Dendritic cell treated with granulocyte-macrophage colony-stimulating factor and Interleukin-4, amounts not matched to agents 40 ng/mL and 50 ng/mL, for 4 days (primary cell): ENCODE measurements around the gene SYNE1.
"Not testable (repeated sequence)": the region's sequence is repeated elsewhere in the genome, so short reads cannot be mapped to it uniquely, and the experiment has no call there.

Experiments
- H3K27ac Mint-ChIP-seq: one replicate; pipeline ENCODE4 v1.8.0; 2022; ENCODE audit warnings: mild to moderate bottlenecking, mixed read lengths
- H3K27me3 Mint-ChIP-seq: one replicate; pipeline ENCODE4 v1.8.0; 2022; ENCODE audit warnings: mild to moderate bottlenecking, mixed read lengths
- H3K36me3 Mint-ChIP-seq: one replicate; pipeline ENCODE4 v1.8.0; 2022; ENCODE audit warnings: low read depth, mixed read lengths
- H3K4me1 Mint-ChIP-seq: one replicate; pipeline ENCODE4 v1.8.0; 2022; ENCODE audit warnings: low read depth, mixed read lengths
- H3K4me3 Mint-ChIP-seq: one replicate; pipeline ENCODE4 v1.8.0; 2022; ENCODE audit warnings: mild to moderate bottlenecking, moderate library complexity, mixed read lengths
- H3K9me3 Mint-ChIP-seq: one replicate; pipeline ENCODE4 v1.8.0; 2022; ENCODE audit warnings: mixed read lengths
- intact Hi-C: fragments of 100-400 bp; cut with micrococcal nuclease; formaldehyde crosslinking; loops from one replicate; pipeline ENCODE4 v1.15.0; 2022

SYNE1 gene

DNA sequence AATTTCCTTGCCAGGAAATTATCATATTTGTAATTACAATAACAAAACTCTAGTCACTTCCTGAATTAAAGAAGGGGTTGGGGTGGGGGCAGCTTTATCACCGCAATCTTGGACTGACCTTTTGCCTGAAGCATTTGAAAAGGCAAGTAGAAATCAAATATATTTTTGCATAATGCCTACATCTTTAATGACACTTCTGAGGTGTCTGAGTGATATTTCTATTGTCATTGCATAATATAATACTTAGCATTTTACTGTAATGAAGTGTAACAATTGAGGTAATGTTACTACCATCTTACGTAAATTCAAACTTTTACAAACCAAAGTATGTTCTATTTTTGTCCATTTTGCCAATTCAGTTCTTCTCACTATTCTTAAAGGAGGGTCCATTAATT lies 65.2 kb downstream of the SYNE1 start:
- H3K4me1 Mint-ChIP-seq: peaks cover 18% of the 10 kb centered on the region
- H3K4me3 Mint-ChIP-seq: no peak overlapping the region
- H3K9me3 Mint-ChIP-seq: no peaks in the 10 kb centered on the region
- no peak overlapping the region for H3K27ac Mint-ChIP-seq
- H3K27me3 Mint-ChIP-seq: no peaks in the 10 kb centered on the region
- H3K36me3 Mint-ChIP-seq: no peaks in the 10 kb centered on the region
- intact Hi-C loops: no loop called here

DNA sequence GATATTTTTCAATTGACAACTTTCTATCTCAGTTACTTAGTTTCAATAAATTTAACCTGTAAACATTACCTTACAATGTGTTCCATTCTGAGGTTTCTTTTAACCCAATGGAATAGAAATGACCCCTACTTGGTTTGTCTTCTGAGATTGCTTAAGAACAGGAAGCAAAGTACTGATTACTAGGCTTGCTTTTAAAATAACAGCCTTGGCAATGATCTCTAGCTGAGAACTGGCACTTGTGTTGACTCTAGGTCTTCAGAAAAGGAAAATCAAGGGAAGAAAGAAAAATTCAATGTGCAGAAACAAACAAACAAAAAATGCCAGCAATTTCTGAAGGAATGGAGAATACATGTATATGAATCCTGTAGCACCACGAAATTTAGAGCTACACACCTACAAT lies 66.1 kb downstream of the SYNE1 start:
- Mint-ChIP-seq H3K36me3 (no peaks in the 10 kb centered on the region), H3K27ac (no peak overlapping the region), H3K9me3 (no peaks in the 10 kb centered on the region), H3K27me3 (no peaks in the 10 kb centered on the region), H3K4me3 (no peak overlapping the region), H3K4me1 (peaks cover 11% of the 10 kb centered on the region)
- intact Hi-C loops: no loop called here

- intact Hi-C loops: no loop called here
- peaks cover 1% of the 10 kb centered on the region for H3K27me3 Mint-ChIP-seq
- no peak overlapping the region for H3K4me3 Mint-ChIP-seq
- H3K4me1 Mint-ChIP-seq: peaks cover 4% of the 10 kb centered on the region
- H3K27ac Mint-ChIP-seq: no peak overlapping the region
- H3K36me3 Mint-ChIP-seq: no peaks in the 10 kb centered on the region
- no peaks in the 10 kb centered on the region for H3K9me3 Mint-ChIP-seq
Measured at GRCh38 chr6:152566103-152566875, 70.9 kb downstream of the SYNE1 start.

GRCh38 chr6:152563177-152563576 lies 74.0 kb downstream of the SYNE1 start:
- H3K4me3 Mint-ChIP-seq: no peak overlapping the region

GRCh38 chr6:152558798-152559197 lies 78.4 kb downstream of the SYNE1 start:
- H3K4me1 Mint-ChIP-seq, H3K27me3 Mint-ChIP-seq, H3K36me3 Mint-ChIP-seq, H3K27ac Mint-ChIP-seq, H3K4me3 Mint-ChIP-seq, intact Hi-C loops: not testable (repeated sequence)
- peaks cover 23% of the 10 kb centered on the region for H3K9me3 Mint-ChIP-seq

More at GRCh38 chr6:152563177-152563576, 74.0 kb downstream of the SYNE1 start:
- no peaks in the 10 kb centered on the region for H3K4me1 Mint-ChIP-seq
- no peak overlapping the region for H3K27ac Mint-ChIP-seq
- H3K36me3 Mint-ChIP-seq: no peaks in the 10 kb centered on the region
- peaks cover 1% of the 10 kb centered on the region for H3K27me3 Mint-ChIP-seq
- intact Hi-C loops: no loop called here
- peaks cover 5% of the 10 kb centered on the region for H3K9me3 Mint-ChIP-seq

DNA sequence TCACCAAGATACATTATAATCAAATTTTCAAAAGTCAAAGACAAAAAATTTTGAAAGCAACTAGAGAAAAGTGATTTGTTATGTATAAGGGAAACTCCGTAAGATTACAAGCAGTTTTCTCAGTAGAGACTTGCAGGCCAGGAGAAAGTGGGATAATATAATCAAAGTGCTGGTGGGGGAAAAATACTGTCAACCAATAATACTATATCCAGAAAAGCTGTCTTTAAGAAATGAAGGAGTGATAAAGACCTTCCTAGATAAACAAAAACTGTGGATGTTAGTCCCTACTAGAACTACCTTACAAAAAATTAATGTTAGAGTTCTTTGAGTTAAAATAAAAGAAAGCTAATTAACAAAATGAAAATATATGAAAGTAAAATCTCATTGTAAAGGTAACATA lies 79.7 kb downstream of the SYNE1 start:
- peaks cover 3% of the 10 kb centered on the region for H3K27me3 Mint-ChIP-seq
- peaks cover 6% of the 10 kb centered on the region for H3K4me1 Mint-ChIP-seq
- H3K4me3 Mint-ChIP-seq: no peak overlapping the region
- intact Hi-C loops: no loop called here
- H3K9me3 Mint-ChIP-seq: peaks cover 23% of the 10 kb centered on the region
- peaks cover 6% of the 10 kb centered on the region for H3K36me3 Mint-ChIP-seq
- no peak overlapping the region for H3K27ac Mint-ChIP-seq

DNA sequence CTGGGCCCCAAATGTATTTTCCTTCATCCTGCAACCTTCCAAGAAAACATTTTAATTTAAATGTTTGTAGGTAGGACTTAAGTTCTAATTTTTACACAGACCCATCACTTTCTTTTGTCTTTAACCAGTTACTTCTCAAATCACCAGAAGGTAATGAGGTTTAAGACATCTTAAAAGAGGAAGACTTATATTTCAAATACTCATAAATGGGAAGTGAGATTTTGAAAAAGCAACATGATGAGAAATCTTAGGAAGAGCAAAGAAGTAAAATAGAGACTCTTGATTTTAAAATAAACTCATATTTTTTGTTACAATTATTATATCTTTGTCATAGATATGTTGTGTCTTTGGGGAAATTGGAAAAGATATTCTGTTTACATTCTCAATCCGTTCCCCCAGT lies 82.3 kb downstream of the SYNE1 start:
- H3K9me3 Mint-ChIP-seq: peaks cover 23% of the 10 kb centered on the region
- no peak overlapping the region for H3K27ac Mint-ChIP-seq
- H3K4me3 Mint-ChIP-seq: no peak overlapping the region
- intact Hi-C loops: loop anchor here (5.0 kb wide), 1 partner anchor 392 kb away; no protein-coding TSS in a partner anchor
- peaks cover 6% of the 10 kb centered on the region for H3K4me1 Mint-ChIP-seq
- H3K27me3 Mint-ChIP-seq: peaks cover 2% of the 10 kb centered on the region
- H3K36me3 Mint-ChIP-seq: peaks cover 6% of the 10 kb centered on the region

- H3K4me3 Mint-ChIP-seq: no peak overlapping the region
- H3K36me3 Mint-ChIP-seq: peaks cover 6% of the 10 kb centered on the region
- peaks cover 2% of the 10 kb centered on the region for H3K27me3 Mint-ChIP-seq
- intact Hi-C loops: loop anchor here (1.0 to 5.0 kb wide), 3 partner anchors 91 to 395 kb away; no protein-coding TSS in a partner anchor
- peaks cover 6% of the 10 kb centered on the region for H3K4me1 Mint-ChIP-seq
- H3K27ac Mint-ChIP-seq: no peak overlapping the region
- H3K9me3 Mint-ChIP-seq: peaks cover 13% of the 10 kb centered on the region
Measured at GRCh38 chr6:152552616-152553209, 84.4 kb downstream of the SYNE1 start.

GRCh38 chr6:152543519-152543918 lies 93.6 kb downstream of the SYNE1 start:
- no peak overlapping the region for H3K4me3 Mint-ChIP-seq
- H3K9me3 Mint-ChIP-seq: no peaks in the 10 kb centered on the region
- intact Hi-C loops: no loop called here
- no peaks in the 10 kb centered on the region for H3K4me1 Mint-ChIP-seq
- no peaks in the 10 kb centered on the region for H3K27me3 Mint-ChIP-seq
- no peak overlapping the region for H3K27ac Mint-ChIP-seq
- no peaks in the 10 kb centered on the region for H3K36me3 Mint-ChIP-seq

- no peak overlapping the region for H3K4me3 Mint-ChIP-seq
- intact Hi-C loops: no loop called here
- H3K9me3 Mint-ChIP-seq: no peaks in the 10 kb centered on the region
- no peaks in the 10 kb centered on the region for H3K27me3 Mint-ChIP-seq
- no peaks in the 10 kb centered on the region for H3K36me3 Mint-ChIP-seq
- H3K27ac Mint-ChIP-seq: no peak overlapping the region
- H3K4me1 Mint-ChIP-seq: no peaks in the 10 kb centered on the region
Measured at GRCh38 chr6:152540381-152540780, 96.8 kb downstream of the SYNE1 start.

DNA sequence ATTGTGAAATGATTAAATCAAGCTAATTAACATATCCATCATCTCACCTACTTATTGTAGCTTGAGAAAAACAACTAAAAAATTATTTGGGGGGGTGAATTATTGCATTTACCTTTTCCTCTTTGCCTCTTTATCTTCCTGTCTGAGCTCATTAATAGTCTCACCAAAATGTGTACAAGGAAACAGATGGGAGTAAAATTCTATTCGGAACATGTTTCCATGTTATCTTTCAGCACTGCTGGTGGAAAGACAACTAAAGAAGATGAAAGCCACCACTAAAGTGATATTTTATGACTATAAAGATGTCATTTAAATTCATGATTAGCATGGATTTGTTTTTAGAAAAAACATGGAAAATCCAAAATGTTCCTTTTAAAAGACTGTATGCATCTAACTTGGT lies 102.6 kb downstream of the SYNE1 start:
- H3K4me1 Mint-ChIP-seq: no peaks in the 10 kb centered on the region
- intact Hi-C loops: no loop called here
- no peaks in the 10 kb centered on the region for H3K9me3 Mint-ChIP-seq
- H3K27me3 Mint-ChIP-seq: no peaks in the 10 kb centered on the region
- H3K36me3 Mint-ChIP-seq: no peaks in the 10 kb centered on the region
- no peak overlapping the region for H3K27ac Mint-ChIP-seq
- no peak overlapping the region for H3K4me3 Mint-ChIP-seq

DNA sequence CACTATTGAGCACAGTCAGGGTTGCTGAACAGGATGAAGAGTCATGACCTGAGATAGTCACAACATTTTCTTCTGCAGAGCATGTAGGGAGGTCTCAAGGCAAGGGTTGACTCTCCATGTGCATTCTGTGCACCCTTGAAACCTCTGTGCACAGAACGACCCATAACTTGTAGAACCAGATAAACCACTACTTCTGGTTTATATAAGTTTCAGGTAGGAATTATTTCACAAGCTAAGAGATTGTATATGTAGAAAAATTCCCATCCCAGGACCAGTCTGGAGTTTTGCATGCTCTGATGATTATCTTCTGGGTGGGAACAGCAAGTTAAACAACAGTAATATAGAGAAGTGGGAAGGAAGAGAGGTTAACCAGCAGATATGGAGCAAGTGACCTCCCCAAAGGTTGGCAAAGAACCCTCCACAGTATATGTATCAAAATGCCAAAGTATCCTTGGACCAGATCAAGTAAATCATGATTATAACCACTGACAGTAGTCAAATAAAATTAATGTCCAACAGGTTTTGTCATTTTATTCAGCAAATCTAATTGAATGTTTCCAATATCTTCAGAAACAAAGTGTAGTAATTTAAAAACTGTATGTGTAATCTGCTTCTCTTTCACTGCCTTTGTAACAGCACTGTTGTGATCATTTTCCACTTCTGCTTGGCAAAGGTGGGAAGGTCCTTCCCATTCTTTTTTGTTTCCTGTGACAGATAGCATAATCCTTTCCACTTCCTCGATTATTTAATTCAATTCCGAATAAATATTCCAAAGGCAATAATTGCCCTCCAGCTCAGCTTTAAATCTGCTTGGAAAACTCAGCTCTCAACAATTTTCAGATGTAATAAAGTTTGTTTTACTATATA lies 104.4 kb downstream of the SYNE1 start:
- intact Hi-C loops: no loop called here
- Mint-ChIP-seq H3K4me3 (no peak overlapping the region), H3K9me3 (no peaks in the 10 kb centered on the region), H3K27me3 (no peaks in the 10 kb centered on the region), H3K36me3 (no peaks in the 10 kb centered on the region), H3K27ac (no peak overlapping the region), H3K4me1 (no peaks in the 10 kb centered on the region)

- Mint-ChIP-seq H3K4me1 (no peaks in the 10 kb centered on the region), H3K4me3 (no peak overlapping the region)
Measured at GRCh38 chr6:152531659-152532058, 105.5 kb downstream of the SYNE1 start.

GRCh38 chr6:152529369-152529768 lies 107.8 kb downstream of the SYNE1 start:
- H3K9me3 Mint-ChIP-seq: no peaks in the 10 kb centered on the region
- no peak overlapping the region for H3K4me3 Mint-ChIP-seq
- no peaks in the 10 kb centered on the region for H3K36me3 Mint-ChIP-seq
- H3K27me3 Mint-ChIP-seq: no peaks in the 10 kb centered on the region
- H3K27ac Mint-ChIP-seq: no peak overlapping the region
- intact Hi-C loops: no loop called here
- H3K4me1 Mint-ChIP-seq: no peaks in the 10 kb centered on the region

More at GRCh38 chr6:152531659-152532058, 105.5 kb downstream of the SYNE1 start:
- no peaks in the 10 kb centered on the region for H3K9me3 Mint-ChIP-seq
- H3K27ac Mint-ChIP-seq: no peak overlapping the region
- H3K36me3 Mint-ChIP-seq: no peaks in the 10 kb centered on the region
- no peaks in the 10 kb centered on the region for H3K27me3 Mint-ChIP-seq
- intact Hi-C loops: no loop called here
